B cell (primary cell): ENCODE data around the gene SUGP1. TPM values are rescaled to one million over a fixed set of nuclear protein-coding genes. Genes with fewer than 3 reads are reported as not detected.

ENCODE experiments used
- ATAC-seq: fragments of 200-7000 bp; cut with Tn5 transposase; one replicate; pipeline ENCODE4 v1.10.0; 2021; ENCODE audit warnings: low read depth, mild to moderate bottlenecking, moderate number of reproducible peaks, moderate library complexity
- CTCF ChIA-PET: fragments of 350-600 bp; sonication (Branson Sonifier 250); formaldehyde crosslinking; loops from one replicate; lab custom pipeline; 2021; ENCODE audit warnings: antibody characterized with exemption, inconsistent platforms; lab: Charles Lee
- POLR2A ChIA-PET: fragments of 350-600 bp; sonication (Branson Sonifier 250); formaldehyde crosslinking; loops from one replicate; lab custom pipeline; 2021; ENCODE audit warnings: antibody characterized with exemption; lab: Charles Lee
- DNase-seq: peaks from one replicate; pipeline ENCODE4 v3.0.0; 2013
- H2AFZ ChIP-seq: 2 replicates; pipeline ENCODE4 v1.6.1; 2012; ENCODE audit warnings: mild to moderate bottlenecking, low read depth, low read length; ENCODE audit not compliant: insufficient read depth, poor library complexity, severe bottlenecking
- H3K27ac ChIP-seq, 2 donors: 1 replicate in 1 of 2; 2 replicates in 1 of 2; pipeline ENCODE4 v1.5.1; 2012 to 2013; ENCODE audit warnings: low read length in 2 of 2, mild to moderate bottlenecking in 2 of 2, moderate library complexity in 1 of 2
- H3K27me3 ChIP-seq, 4 experiments: fragments of 200-600 bp in 1 of 4; sonication (generic) in 1 of 4; replicated peaks in 1 of 4; 1 replicate in 2 of 4; 2 replicates in 2 of 4; pipeline versions ENCODE4 v1.6.1 to v1.7.0; 2013 to 2016; ENCODE audit warnings: low read length in 3 of 4, mild to moderate bottlenecking in 2 of 4, mixed read lengths in 1 of 4, moderate library complexity in 1 of 4; ENCODE audit not compliant: insufficient read depth in 4 of 4, control insufficient read depth in 3 of 4; ENCODE audit errors: control extremely low read depth in 1 of 4
- H3K36me3 ChIP-seq, 2 experiments: replicated peaks in 1 of 2; 1 replicate in 1 of 2; 2 replicates in 1 of 2; pipeline versions ENCODE4 v1.6.1 to v1.7.1; 2013; ENCODE audit warnings: low read length in 1 of 2; ENCODE audit not compliant: insufficient read depth in 2 of 2, control insufficient read depth in 1 of 2; ENCODE audit errors: control extremely low read depth in 1 of 2, extremely low read depth in 1 of 2
- H3K4me1 ChIP-seq, 2 donors: fragments of 200-600 bp in 1 of 2; sonication (generic) in 1 of 2; 1 replicate in 1 of 2; 2 replicates in 1 of 2; pipeline versions ENCODE4 v1.5.1 to v1.6.1; 2013 to 2017; ENCODE audit warnings: low read length in 2 of 2; ENCODE audit not compliant: control insufficient read depth in 2 of 2, insufficient read depth in 2 of 2
- H3K4me2 ChIP-seq: replicated peaks from 2 replicates; pipeline ENCODE3; 2012; ENCODE audit warnings: mild to moderate bottlenecking, low read depth, low read length; ENCODE audit not compliant: poor library complexity, severe bottlenecking
- H3K4me3 ChIP-seq, 5 experiments: fragments of 200-600 bp in 1 of 5; sonication (generic) in 1 of 5; 1 replicate in 3 of 5; 2 replicates in 2 of 5; pipeline versions ENCODE4 v1.5.1 to v1.7.0; 2011 to 2016; ENCODE audit warnings: low read length in 4 of 5, mild to moderate bottlenecking in 4 of 5, low read depth in 2 of 5, control low read depth in 1 of 5, moderate library complexity in 1 of 5; ENCODE audit not compliant: insufficient read depth in 1 of 5; ENCODE audit errors: control extremely low read depth in 1 of 5, extremely low read depth in 1 of 5
- H3K79me2 ChIP-seq: fragments of 200-600 bp; sonication (generic); one replicate; pipeline ENCODE4 v1.6.0; 2016; ENCODE audit warnings: low read length; ENCODE audit not compliant: control insufficient read depth, insufficient read depth
- H3K9ac ChIP-seq: fragments of 200-600 bp; sonication (generic); 2 replicates; pipeline ENCODE4 v1.6.1; 2017; ENCODE audit warnings: mild to moderate bottlenecking, low read length, moderate library complexity
- H3K9me3 ChIP-seq, 3 donors: one replicate each; pipeline versions ENCODE4 v1.6.1 to v1.7.1; 2013; ENCODE audit warnings: low read length in 2 of 3; ENCODE audit not compliant: control insufficient read depth in 2 of 3, insufficient read depth in 1 of 3; ENCODE audit errors: control extremely low read depth in 1 of 3
- H4K20me1 ChIP-seq: 2 replicates; pipeline ENCODE4 v1.6.0; 2012; ENCODE audit warnings: mild to moderate bottlenecking, low read length; ENCODE audit not compliant: insufficient read depth, control insufficient read depth, poor library complexity, severe bottlenecking
- H3K27ac Mint-ChIP-seq: one replicate; pipeline ENCODE4 v1.8.0; 2021; ENCODE audit warnings: mixed read lengths
- H3K27me3 Mint-ChIP-seq: one replicate; pipeline ENCODE4 v1.8.0; 2021; ENCODE audit warnings: mixed read lengths
- H3K4me1 Mint-ChIP-seq: one replicate; pipeline ENCODE4 v1.8.0; 2021; ENCODE audit warnings: mixed read lengths
- H3K4me3 Mint-ChIP-seq: one replicate; pipeline ENCODE4 v1.8.0; 2021; ENCODE audit warnings: mixed read lengths
- H3K9me3 Mint-ChIP-seq: one replicate; pipeline ENCODE4 v1.8.0; 2022; ENCODE audit warnings: mixed read lengths; ENCODE audit not compliant: insufficient read depth
- EZH2 ChIP-seq: IDR thresholded peaks from 2 replicates; pipeline ENCODE4 v1.6.1; 2012; ENCODE audit warnings: borderline replicate concordance, low read depth, mild to moderate bottlenecking, moderate library complexity, low read length; ENCODE audit not compliant: insufficient read depth, poor library complexity, severe bottlenecking
- WGBS: methylation state at CpG from one replicate; pipeline ENCODE4 v1.1.5; 2013; ENCODE audit warnings: missing lambda C conversion rate; ENCODE audit not compliant: insufficient coverage; 5-methylcytosine and 5-hydroxymethylcytosine counted together
- intact Hi-C: fragments of 100-400 bp; cut with micrococcal nuclease; formaldehyde crosslinking; loops from one replicate; pipeline ENCODE4 v1.10.0; 2022
- polyA plus RNA-seq: library from polyadenylated mRNA; depleted of rRNA; stranded (reverse); fragments of >200 nt; gene quantifications from 2 replicates; pipeline ENCODE4 v1.2.3, GENCODE V29; 2012
- total RNA-seq, 2 donors: library from RNA; stranded (reverse); fragments of 120-200 nt in 1 of 2; gene quantifications; 1 replicate in 1 of 2; 2 replicates in 1 of 2; pipeline versions ENCODE4 v1.2.3 to v1.2.4, GENCODE V29; 2013 to 2022
- TF ChIP-seq, protein P1 (sequence below): fragments of 200-600 bp; IDR thresholded peaks from one replicate; pipeline ENCODE4 v1.8.0; 2022; ENCODE audit warnings: antibody characterized with exemption, mild to moderate bottlenecking

Gene SUGP1
- total and polyA plus RNA-seq, 2 donors (not counting 1 experiment from before 2014, with no cell fraction given), result 61.3 to 86.9 TPM

GRCh38 chr19:19271828-19272599 is 48.3 kb downstream of the SUGP1 start:
- no peak overlapping the region for H3K27ac Mint-ChIP-seq
- no peak overlapping the region for H3K4me2 ChIP-seq
- H3K27ac ChIP-seq, result no peak overlapping the region
- peaks cover 21% of the 10 kb centered on the region for H3K27me3 Mint-ChIP-seq
- H3K9me3 Mint-ChIP-seq, result no peaks in the 10 kb centered on the region
- H3K4me1 ChIP-seq, result peaks cover 0 to 5% of the 10 kb centered on the region in 2 donors
- no peak overlapping the region for H3K9ac ChIP-seq
- H3K79me2 ChIP-seq, result no peaks in the 10 kb centered on the region
- ChIA-PET POLR2A (no interaction called here), CTCF (no interaction called here)
- no peak for TF ChIP-seq EZH2
- TF ChIP-seq, protein P1, sequence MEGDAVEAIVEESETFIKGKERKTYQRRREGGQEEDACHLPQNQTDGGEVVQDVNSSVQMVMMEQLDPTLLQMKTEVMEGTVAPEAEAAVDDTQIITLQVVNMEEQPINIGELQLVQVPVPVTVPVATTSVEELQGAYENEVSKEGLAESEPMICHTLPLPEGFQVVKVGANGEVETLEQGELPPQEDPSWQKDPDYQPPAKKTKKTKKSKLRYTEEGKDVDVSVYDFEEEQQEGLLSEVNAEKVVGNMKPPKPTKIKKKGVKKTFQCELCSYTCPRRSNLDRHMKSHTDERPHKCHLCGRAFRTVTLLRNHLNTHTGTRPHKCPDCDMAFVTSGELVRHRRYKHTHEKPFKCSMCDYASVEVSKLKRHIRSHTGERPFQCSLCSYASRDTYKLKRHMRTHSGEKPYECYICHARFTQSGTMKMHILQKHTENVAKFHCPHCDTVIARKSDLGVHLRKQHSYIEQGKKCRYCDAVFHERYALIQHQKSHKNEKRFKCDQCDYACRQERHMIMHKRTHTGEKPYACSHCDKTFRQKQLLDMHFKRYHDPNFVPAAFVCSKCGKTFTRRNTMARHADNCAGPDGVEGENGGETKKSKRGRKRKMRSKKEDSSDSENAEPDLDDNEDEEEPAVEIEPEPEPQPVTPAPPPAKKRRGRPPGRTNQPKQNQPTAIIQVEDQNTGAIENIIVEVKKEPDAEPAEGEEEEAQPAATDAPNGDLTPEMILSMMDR, result no peak
- H3K36me3 ChIP-seq, result peaks cover 0 to 8% of the 10 kb centered on the region in 2 experiments
- no peak for DNase-seq
- H3K27me3 ChIP-seq, result peaks cover 0 to 23% (median 0%) of the 10 kb centered on the region in 4 experiments
- H3K4me3 ChIP-seq, result no peak overlapping the region
- intact Hi-C loops, result no loop called here
- no peak overlapping the region for H3K4me3 Mint-ChIP-seq
- no peak for ATAC-seq
- peaks cover 0 to 4% (median 0%) of the 10 kb centered on the region in 3 donors for H3K9me3 ChIP-seq
- H2AFZ ChIP-seq, result no peak overlapping the region
- H4K20me1 ChIP-seq, result no peaks in the 10 kb centered on the region
- 87% methylated on average over 6 of the region's 8 CpGs for WGBS
- peaks cover 5% of the 10 kb centered on the region for H3K4me1 Mint-ChIP-seq

DNA sequence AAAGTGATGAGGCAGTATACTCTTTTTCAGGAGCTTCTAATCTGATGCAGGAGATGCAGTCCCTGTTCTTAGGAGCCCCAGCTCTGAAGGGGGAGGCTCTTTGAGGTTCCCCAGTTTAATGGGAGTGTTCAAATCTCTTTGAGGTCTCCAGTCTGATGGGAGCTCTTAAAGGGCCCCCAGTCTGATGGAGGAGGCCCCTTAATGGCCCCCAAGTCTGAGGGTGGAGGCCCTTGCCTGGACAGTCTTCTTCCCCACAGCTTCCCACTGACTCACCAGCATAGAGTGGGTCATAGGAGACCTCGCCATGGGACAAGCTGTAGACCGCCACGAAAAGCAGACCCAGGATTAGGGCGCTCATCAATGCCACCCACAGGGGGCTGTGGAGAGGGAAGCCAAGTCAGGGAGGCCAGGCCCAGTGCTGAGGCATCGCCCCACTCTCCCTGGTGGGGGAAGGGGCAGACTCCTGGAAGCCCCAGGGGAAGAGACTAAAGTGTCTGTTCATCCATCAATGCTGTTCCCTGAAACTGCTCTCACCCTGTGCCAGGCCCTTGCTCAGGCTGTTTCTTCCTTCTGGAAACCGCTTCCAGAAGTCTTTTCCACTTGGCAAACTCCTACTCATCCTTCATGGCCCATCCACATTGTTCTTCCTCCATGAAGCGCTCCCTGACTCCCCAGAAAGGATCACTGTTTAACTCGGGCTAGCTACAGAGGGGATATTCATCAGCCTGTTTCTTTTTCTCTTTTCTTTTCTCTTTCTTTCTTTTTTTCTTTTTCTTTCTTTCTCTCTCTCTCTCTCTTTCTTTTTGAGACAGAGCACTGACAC is 49.3 kb downstream of the SUGP1 start:
- ChIA-PET CTCF (no interaction called here), POLR2A (no interaction called here)
- intact Hi-C loops, result no loop called here
- Histone ChIP-seq H3K4me3 (no peak overlapping the region), H3K9ac (no peak overlapping the region), H3K36me3 (peaks cover 0 to 3% of the 10 kb centered on the region in 2 experiments), H3K27ac (no peak overlapping the region), H3K9me3 (peaks cover 0 to 4% (median 0%) of the 10 kb centered on the region in 3 donors), H4K20me1 (no peaks in the 10 kb centered on the region), H3K4me1 (peaks cover 0 to 5% of the 10 kb centered on the region in 2 donors), H2AFZ (no peak overlapping the region), H3K4me2 (no peak overlapping the region), H3K27me3 (peaks cover 0 to 23% (median 0%) of the 10 kb centered on the region in 4 experiments), H3K79me2 (no peaks in the 10 kb centered on the region)
- 90% methylated on average over 8 of the region's 8 CpGs for WGBS
- Mint-ChIP-seq H3K27ac (no peak overlapping the region), H3K27me3 (peaks cover 23% of the 10 kb centered on the region), H3K4me3 (no peak overlapping the region), H3K9me3 (no peaks in the 10 kb centered on the region), H3K4me1 (peaks cover 5% of the 10 kb centered on the region)
- TF ChIP-seq, protein P1, result no peak
- TF ChIP-seq EZH2, result no peak
- DNase-seq, result no peak
- ATAC-seq, result no peak
